Mesothelial cell of epicardium (in vitro differentiated cells): Measurements from ENCODE around the gene MIPEP. TPM values are rescaled to one million over a fixed set of nuclear protein-coding genes. Genes with fewer than 3 reads are reported as not detected.
A peak's percentile ranks its signal among the peaks of the same experiment; 100 is the strongest.

Experiments
- DNase-seq, 2 experiments: peaks; one replicate each; pipeline ENCODE4 v3.0.0; 2021; ENCODE audit warnings: low spot score in 2 of 2; ENCODE audit not compliant: unreplicated experiment in 2 of 2
- H3K27ac Mint-ChIP-seq: 2 replicates; pipeline ENCODE4 v1.8.0; 2021; ENCODE audit warnings: mixed read lengths
- H3K27me3 Mint-ChIP-seq: 2 replicates; pipeline ENCODE4 v1.8.0; 2021; ENCODE audit warnings: low read depth, mixed read lengths
- H3K36me3 Mint-ChIP-seq: 2 replicates; pipeline ENCODE4 v1.8.0; 2021; ENCODE audit warnings: mixed read lengths
- H3K4me1 Mint-ChIP-seq: 2 replicates; pipeline ENCODE4 v1.8.0; 2021; ENCODE audit warnings: mixed read lengths
- H3K4me3 Mint-ChIP-seq: 2 replicates; pipeline ENCODE4 v1.8.0; 2021; ENCODE audit warnings: mild to moderate bottlenecking, moderate library complexity, mixed read lengths
- H3K9me3 Mint-ChIP-seq: 2 replicates; pipeline ENCODE4 v1.8.0; 2021; ENCODE audit warnings: mixed read lengths
- CTCF ChIP-seq: fragments of 200-600 bp; sonication (generic); IDR thresholded peaks from one replicate; pipeline ENCODE4 v1.5.0; 2021; ENCODE audit warnings: antibody characterized with exemption; ENCODE audit not compliant: unreplicated experiment
- total RNA-seq: library from RNA; stranded (reverse); gene quantifications from 3 replicates; pipeline ENCODE4 v1.2.1, GENCODE V29; 2021

MIPEP gene
- total RNA-seq, 1 donor from 2014 or later: 13.1 TPM

DNA sequence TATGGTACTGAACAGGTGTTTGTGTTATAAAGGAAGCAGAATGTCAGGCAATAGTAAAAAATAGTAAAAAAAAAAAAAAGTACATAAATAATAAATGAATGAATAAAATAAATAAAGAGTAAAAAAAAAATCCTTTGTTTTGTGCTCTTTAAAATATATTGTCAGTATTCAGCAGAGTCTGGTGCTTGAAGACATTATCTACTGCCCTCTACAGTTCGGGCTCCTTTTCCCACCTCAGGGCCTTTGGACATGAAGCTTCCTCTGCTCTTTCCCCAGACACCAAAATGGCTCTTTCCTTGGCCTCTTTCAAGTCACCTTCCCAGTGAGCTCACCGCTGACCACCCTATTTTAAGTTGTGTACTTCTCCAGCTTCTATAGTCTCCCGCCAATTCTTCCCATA lies 181.5 kb downstream of the MIPEP start:
- Mint-ChIP-seq H3K4me1 (peaks cover 16% of the 10 kb centered on the region), H3K36me3 (peaks cover 2% of the 10 kb centered on the region), H3K4me3 (no peak overlapping the region), H3K27me3 (no peaks in the 10 kb centered on the region), H3K27ac (no peak overlapping the region), H3K9me3 (peaks cover 7% of the 10 kb centered on the region)
- no peak for TF ChIP-seq CTCF
- DNase-seq: no peak

DNA sequence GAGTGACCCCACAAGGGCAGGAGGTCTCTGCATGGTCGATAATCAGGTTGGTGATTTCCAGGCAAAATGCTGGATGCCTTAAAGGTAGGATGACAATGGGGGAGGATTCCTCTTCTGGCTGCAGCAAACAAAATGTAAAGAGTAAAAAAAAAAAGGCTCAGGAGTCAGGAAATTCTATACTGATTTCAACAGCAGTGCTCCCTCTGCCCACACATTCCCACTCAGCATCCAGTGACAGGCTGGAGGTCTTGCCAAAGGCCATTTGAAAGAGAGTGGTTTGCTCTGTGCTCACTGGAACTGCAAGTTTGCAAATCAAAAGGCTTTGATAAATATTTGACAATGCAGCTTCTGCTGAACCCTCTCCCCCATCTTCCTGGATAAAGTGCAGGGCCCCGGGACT lies 183.6 kb downstream of the MIPEP start:
- no peaks in the 10 kb centered on the region for H3K27me3 Mint-ChIP-seq
- peak overlapping the region; percentile 4 for H3K27ac Mint-ChIP-seq
- H3K9me3 Mint-ChIP-seq: no peaks in the 10 kb centered on the region
- DNase-seq: no peak
- H3K4me3 Mint-ChIP-seq: no peak overlapping the region
- no peak for TF ChIP-seq CTCF
- peaks cover 29% of the 10 kb centered on the region for H3K4me1 Mint-ChIP-seq
- H3K36me3 Mint-ChIP-seq: no peaks in the 10 kb centered on the region

GRCh38 chr13:23703246-23703860 lies 185.8 kb downstream of the MIPEP start:
- TF ChIP-seq CTCF: no peak
- Mint-ChIP-seq H3K9me3 (no peaks in the 10 kb centered on the region), H3K27ac (no peak overlapping the region), H3K4me3 (no peak overlapping the region), H3K27me3 (no peaks in the 10 kb centered on the region), H3K4me1 (peaks cover 30% of the 10 kb centered on the region), H3K36me3 (no peaks in the 10 kb centered on the region)
- DNase-seq: no peak

DNA sequence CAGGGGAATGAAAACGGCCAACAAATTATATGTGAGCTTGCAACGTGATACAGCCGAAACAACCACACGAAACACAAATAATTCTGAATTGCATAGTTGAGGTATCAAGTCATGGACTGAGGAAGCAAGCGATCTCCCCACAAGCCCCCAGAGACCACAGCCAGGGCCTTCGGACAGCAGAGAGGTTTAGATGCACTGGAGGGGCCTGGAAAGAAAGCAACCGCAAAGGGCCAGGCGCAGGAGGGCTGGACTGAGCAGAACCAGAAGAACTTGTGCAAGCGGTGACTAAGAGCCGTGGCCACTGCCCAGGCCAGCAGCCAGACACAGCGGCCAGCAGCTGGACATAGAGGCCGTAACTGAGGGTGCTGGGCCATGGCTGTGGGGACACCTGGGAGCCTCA lies 187.6 kb downstream of the MIPEP start:
- no peak for TF ChIP-seq CTCF
- peaks cover 30% of the 10 kb centered on the region for H3K4me1 Mint-ChIP-seq
- DNase-seq: no peak
- H3K4me3 Mint-ChIP-seq: no peak overlapping the region
- H3K27me3 Mint-ChIP-seq: no peaks in the 10 kb centered on the region
- H3K9me3 Mint-ChIP-seq: no peaks in the 10 kb centered on the region
- no peaks in the 10 kb centered on the region for H3K36me3 Mint-ChIP-seq
- H3K27ac Mint-ChIP-seq: no peak overlapping the region

DNA sequence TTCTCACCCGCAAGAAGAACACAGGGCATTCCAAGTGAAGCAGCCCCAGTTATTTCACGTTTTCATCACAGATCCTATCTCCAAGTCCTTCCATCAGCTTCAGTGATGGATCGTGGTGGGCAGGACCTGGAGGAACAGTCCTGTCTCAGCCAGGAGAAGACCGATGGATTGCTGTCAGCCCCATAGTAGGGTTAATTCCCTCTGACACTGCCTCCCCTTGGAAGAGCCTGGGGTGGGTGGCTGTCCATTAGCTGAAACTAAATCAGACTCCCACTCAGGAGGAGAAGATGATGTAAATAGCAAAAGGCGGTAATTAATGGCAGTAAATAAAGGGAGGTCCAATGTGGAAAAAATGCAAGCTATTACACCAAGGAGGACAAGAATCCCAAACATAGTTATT lies 188.0 kb downstream of the MIPEP start:
- Mint-ChIP-seq H3K4me3 (no peak overlapping the region), H3K36me3 (no peaks in the 10 kb centered on the region), H3K4me1 (peaks cover 32% of the 10 kb centered on the region), H3K27me3 (no peaks in the 10 kb centered on the region), H3K9me3 (no peaks in the 10 kb centered on the region), H3K27ac (no peak overlapping the region)
- no peak for DNase-seq
- TF ChIP-seq CTCF: no peak

- H3K27me3 Mint-ChIP-seq: no peaks in the 10 kb centered on the region
These were observed 189.9 kb downstream of the MIPEP start for GRCh38 chr13:23699271-23699670.

More at GRCh38 chr13:23699271-23699670, 189.9 kb downstream of the MIPEP start:
- Mint-ChIP-seq H3K27ac (no peak overlapping the region), H3K4me1 (peaks cover 17% of the 10 kb centered on the region), H3K9me3 (no peaks in the 10 kb centered on the region), H3K4me3 (no peak overlapping the region), H3K36me3 (no peaks in the 10 kb centered on the region)
- TF ChIP-seq CTCF: no peak
- DNase-seq: no peak
